PC-9 (cell line): ENCODE data around the gene PCNP.

Experiments used
- EZH2 ChIP-seq: fragments of 200-600 bp; sonication (generic); IDR thresholded peaks from 2 replicates; pipeline ENCODE4 v1.8.0; 2017; ENCODE audit warnings: antibody characterized with exemption, low read depth
- TF ChIP-seq, protein P1 (sequence below): fragments of 200-600 bp; sonication (generic); conservative IDR thresholded peaks from 2 replicates; pipeline ENCODE4 v1.6.1; 2017; ENCODE audit warnings: mixed run types, antibody characterized with exemption, mild to moderate bottlenecking, moderate library complexity

DNA sequence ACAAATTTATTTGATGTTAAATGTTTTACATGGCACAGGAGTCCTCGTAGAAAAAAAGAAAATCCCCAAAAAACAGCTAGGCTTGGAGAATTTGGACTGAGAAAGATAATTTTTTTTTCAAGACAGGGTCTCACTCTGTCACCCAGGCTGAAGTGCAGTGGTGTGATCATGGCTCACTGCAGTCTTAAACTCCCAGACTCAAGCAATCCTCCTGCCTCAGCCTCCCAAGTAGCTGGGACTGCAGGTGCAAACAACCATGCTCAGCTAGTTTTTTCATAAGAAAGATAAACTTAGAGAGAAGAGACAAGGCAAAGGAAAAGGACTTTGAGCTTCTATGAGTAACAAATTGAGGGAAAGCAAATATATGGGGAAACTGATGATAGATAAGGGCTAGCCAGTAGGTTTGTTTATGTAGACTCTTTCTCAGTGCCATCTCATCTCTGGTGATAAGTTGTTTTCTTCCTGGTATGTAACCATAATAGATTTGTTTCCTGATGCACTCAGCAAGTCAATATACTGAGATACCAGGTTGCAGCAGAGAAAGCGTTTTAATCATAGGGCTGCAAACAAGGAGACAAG is 25.4 kb upstream of the PCNP start:
- TF ChIP-seq, protein P1, sequence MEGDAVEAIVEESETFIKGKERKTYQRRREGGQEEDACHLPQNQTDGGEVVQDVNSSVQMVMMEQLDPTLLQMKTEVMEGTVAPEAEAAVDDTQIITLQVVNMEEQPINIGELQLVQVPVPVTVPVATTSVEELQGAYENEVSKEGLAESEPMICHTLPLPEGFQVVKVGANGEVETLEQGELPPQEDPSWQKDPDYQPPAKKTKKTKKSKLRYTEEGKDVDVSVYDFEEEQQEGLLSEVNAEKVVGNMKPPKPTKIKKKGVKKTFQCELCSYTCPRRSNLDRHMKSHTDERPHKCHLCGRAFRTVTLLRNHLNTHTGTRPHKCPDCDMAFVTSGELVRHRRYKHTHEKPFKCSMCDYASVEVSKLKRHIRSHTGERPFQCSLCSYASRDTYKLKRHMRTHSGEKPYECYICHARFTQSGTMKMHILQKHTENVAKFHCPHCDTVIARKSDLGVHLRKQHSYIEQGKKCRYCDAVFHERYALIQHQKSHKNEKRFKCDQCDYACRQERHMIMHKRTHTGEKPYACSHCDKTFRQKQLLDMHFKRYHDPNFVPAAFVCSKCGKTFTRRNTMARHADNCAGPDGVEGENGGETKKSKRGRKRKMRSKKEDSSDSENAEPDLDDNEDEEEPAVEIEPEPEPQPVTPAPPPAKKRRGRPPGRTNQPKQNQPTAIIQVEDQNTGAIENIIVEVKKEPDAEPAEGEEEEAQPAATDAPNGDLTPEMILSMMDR: no peak
- no peak for TF ChIP-seq EZH2
